ENCODE measurements around the gene GAGE2A. TPM values are rescaled to one million over a fixed set of nuclear protein-coding genes. Genes with fewer than 3 reads are reported as not detected.
A peak's percentile ranks its signal among the peaks of the same experiment; 100 is the strongest.
"Not testable (repeated sequence)": the region's sequence is repeated elsewhere in the genome, so short reads cannot be mapped to it uniquely, and the experiment has no call there.

Gene GAGE2A, protein sequence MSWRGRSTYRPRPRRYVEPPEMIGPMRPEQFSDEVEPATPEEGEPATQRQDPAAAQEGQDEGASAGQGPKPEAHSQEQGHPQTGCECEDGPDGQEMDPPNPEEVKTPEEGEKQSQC
- total RNA-seq (not detected), polyA plus RNA-seq (not detected)
- long read RNA-seq, donor 1, result 0 reads
- long read RNA-seq, donor 2, result 0 reads

DNA sequence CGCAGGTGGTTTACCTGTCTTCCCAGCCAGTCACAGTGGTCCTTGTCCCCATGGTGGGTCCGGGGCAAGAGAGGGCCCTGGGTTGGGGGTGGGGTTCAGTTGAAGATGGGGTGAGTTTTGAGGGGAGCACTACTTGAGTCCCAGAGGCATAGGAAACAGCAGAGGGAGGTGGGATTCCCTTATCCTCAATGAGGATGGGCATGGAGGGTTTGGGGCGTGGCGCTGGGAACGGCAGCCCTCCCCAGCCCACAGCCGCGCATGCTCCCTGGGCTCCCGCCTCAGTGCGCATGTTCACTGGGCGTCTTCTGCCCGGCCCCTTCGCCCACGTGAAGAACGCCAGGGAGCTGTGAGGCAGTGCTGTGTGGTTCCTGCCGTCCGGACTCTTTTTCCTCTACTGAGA is at the start of gene GAGE2A:
GAGE2A (plus strand) TSS at position 301 of the 400 bp plus-strand sequence. CDS start 1,155 bp downstream, outside the sequence.
- H3K9me3 ChIP-seq (ENCODE audit: control insufficient read depth, low read length); intact Hi-C loops (cut with DNase I); H3K36me3 ChIP-seq (ENCODE audit: control insufficient read depth in 1 of 2, insufficient read depth in 2 of 2, low read length in 1 of 2); ATAC-seq (ENCODE audit: low FRiP score); H3K27me3 ChIP-seq (ENCODE audit: control insufficient read depth in 1 of 2, insufficient read depth in 2 of 2, low read length in 1 of 2); H3K4me3 ChIP-seq (ENCODE audit: low read length in 2 of 2); H3K4me1 ChIP-seq (ENCODE audit: control insufficient read depth in 1 of 2, insufficient read depth in 2 of 2, low read length in 2 of 2); H3K27ac ChIP-seq (ENCODE audit: low read depth in 1 of 2, low read length in 2 of 2); DNase-seq: not testable (repeated sequence)
- WGBS, 2 donors, result no CpG with 5 or more reads among the region's 16 CpGs

DNA sequence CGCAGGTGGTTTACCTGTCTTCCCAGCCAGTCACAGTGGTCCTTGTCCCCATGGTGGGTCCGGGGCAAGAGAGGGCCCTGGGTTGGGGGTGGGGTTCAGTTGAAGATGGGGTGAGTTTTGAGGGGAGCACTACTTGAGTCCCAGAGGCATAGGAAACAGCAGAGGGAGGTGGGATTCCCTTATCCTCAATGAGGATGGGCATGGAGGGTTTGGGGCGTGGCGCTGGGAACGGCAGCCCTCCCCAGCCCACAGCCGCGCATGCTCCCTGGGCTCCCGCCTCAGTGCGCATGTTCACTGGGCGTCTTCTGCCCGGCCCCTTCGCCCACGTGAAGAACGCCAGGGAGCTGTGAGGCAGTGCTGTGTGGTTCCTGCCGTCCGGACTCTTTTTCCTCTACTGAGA is 47.9 kb upstream of the GAGE2A start, which contains the start of gene GAGE12D:
GAGE12D (plus strand) TSS at position 301 of the 400 bp plus-strand sequence. CDS start 1,155 bp downstream, outside the sequence.
- H3K9me3 ChIP-seq (ENCODE audit: control insufficient read depth, low read length); intact Hi-C loops (cut with DNase I); H3K4me1 ChIP-seq (ENCODE audit: control insufficient read depth in 1 of 2, insufficient read depth in 2 of 2, low read length in 2 of 2); H3K4me3 ChIP-seq (ENCODE audit: low read length in 2 of 2); H3K27ac ChIP-seq (ENCODE audit: low read depth in 1 of 2, low read length in 2 of 2); DNase-seq; ATAC-seq (ENCODE audit: low FRiP score); H3K27me3 ChIP-seq (ENCODE audit: control insufficient read depth in 1 of 2, insufficient read depth in 2 of 2, low read length in 1 of 2); H3K36me3 ChIP-seq (ENCODE audit: control insufficient read depth in 1 of 2, insufficient read depth in 2 of 2, low read length in 1 of 2): not testable (repeated sequence)
- WGBS, 2 donors, result no CpG with 5 or more reads among the region's 16 CpGs

DNA sequence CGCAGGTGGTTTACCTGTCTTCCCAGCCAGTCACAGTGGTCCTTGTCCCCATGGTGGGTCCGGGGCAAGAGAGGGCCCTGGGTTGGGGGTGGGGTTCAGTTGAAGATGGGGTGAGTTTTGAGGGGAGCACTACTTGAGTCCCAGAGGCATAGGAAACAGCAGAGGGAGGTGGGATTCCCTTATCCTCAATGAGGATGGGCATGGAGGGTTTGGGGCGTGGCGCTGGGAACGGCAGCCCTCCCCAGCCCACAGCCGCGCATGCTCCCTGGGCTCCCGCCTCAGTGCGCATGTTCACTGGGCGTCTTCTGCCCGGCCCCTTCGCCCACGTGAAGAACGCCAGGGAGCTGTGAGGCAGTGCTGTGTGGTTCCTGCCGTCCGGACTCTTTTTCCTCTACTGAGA is 38.3 kb upstream of the GAGE2A start, which contains the start of gene GAGE12E:
GAGE12E (plus strand) TSS at position 301 of the 400 bp plus-strand sequence. CDS start 1,155 bp downstream, outside the sequence.
- intact Hi-C loops (cut with DNase I); DNase-seq; ATAC-seq (ENCODE audit: low FRiP score); H3K36me3 ChIP-seq (ENCODE audit: control insufficient read depth in 1 of 2, insufficient read depth in 2 of 2, low read length in 1 of 2); H3K27ac ChIP-seq (ENCODE audit: low read depth in 1 of 2, low read length in 2 of 2); H3K4me3 ChIP-seq (ENCODE audit: low read length in 2 of 2); H3K4me1 ChIP-seq (ENCODE audit: control insufficient read depth in 1 of 2, insufficient read depth in 2 of 2, low read length in 2 of 2); H3K27me3 ChIP-seq (ENCODE audit: control insufficient read depth in 1 of 2, insufficient read depth in 2 of 2, low read length in 1 of 2); H3K9me3 ChIP-seq (ENCODE audit: control insufficient read depth, low read length): not testable (repeated sequence)
- no CpG with 5 or more reads among the region's 16 CpGs for WGBS, 2 donors

DNA sequence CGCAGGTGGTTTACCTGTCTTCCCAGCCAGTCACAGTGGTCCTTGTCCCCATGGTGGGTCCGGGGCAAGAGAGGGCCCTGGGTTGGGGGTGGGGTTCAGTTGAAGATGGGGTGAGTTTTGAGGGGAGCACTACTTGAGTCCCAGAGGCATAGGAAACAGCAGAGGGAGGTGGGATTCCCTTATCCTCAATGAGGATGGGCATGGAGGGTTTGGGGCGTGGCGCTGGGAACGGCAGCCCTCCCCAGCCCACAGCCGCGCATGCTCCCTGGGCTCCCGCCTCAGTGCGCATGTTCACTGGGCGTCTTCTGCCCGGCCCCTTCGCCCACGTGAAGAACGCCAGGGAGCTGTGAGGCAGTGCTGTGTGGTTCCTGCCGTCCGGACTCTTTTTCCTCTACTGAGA is 28.8 kb upstream of the GAGE2A start, which contains the start of gene GAGE12F:
GAGE12F (plus strand) TSS at position 301 of the 400 bp plus-strand sequence. CDS start 1,155 bp downstream, outside the sequence.
- DNase-seq; H3K9me3 ChIP-seq (ENCODE audit: control insufficient read depth, low read length); intact Hi-C loops (cut with DNase I); ATAC-seq (ENCODE audit: low FRiP score); H3K4me3 ChIP-seq (ENCODE audit: low read length in 2 of 2); H3K27me3 ChIP-seq (ENCODE audit: control insufficient read depth in 1 of 2, insufficient read depth in 2 of 2, low read length in 1 of 2); H3K4me1 ChIP-seq (ENCODE audit: control insufficient read depth in 1 of 2, insufficient read depth in 2 of 2, low read length in 2 of 2); H3K27ac ChIP-seq (ENCODE audit: low read depth in 1 of 2, low read length in 2 of 2); H3K36me3 ChIP-seq (ENCODE audit: control insufficient read depth in 1 of 2, insufficient read depth in 2 of 2, low read length in 1 of 2): not testable (repeated sequence)
- WGBS, 2 donors, result no CpG with 5 or more reads among the region's 16 CpGs

DNA sequence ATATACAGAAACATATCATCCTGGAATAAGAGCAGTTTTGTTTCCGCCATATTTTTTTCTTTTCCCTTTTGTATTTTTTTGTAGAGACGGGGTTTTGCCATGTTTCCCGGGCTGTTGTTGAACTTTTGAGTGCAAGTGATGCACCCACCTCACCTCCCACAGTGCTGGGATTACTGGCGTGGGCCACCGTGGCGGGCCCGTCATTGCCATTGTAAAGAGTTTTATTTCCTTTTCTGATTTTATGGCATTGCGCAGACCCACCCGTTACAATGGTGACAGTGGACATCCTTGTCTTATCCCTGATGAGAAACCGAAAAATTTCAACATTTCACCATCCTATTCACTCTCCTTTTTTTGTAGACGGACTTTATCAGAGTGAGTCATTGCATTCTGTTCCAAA is 20.6 kb upstream of the GAGE2A start:
- H3K4me3 ChIP-seq (ENCODE audit: low read length in 2 of 2); ATAC-seq (ENCODE audit: low FRiP score); intact Hi-C loops (cut with DNase I); H3K27ac ChIP-seq (ENCODE audit: low read depth in 1 of 2, low read length in 2 of 2); H3K9me3 ChIP-seq (ENCODE audit: control insufficient read depth, low read length); H3K4me1 ChIP-seq (ENCODE audit: control insufficient read depth in 1 of 2, insufficient read depth in 2 of 2, low read length in 2 of 2); H3K36me3 ChIP-seq (ENCODE audit: control insufficient read depth in 1 of 2, insufficient read depth in 2 of 2, low read length in 1 of 2); H3K27me3 ChIP-seq (ENCODE audit: control insufficient read depth in 1 of 2, insufficient read depth in 2 of 2, low read length in 1 of 2): not testable (repeated sequence)
- peak in 1 of 2 donors; percentile 36 for DNase-seq
- WGBS, 2 donors, result no CpG with 5 or more reads among the region's 11 CpGs

DNA sequence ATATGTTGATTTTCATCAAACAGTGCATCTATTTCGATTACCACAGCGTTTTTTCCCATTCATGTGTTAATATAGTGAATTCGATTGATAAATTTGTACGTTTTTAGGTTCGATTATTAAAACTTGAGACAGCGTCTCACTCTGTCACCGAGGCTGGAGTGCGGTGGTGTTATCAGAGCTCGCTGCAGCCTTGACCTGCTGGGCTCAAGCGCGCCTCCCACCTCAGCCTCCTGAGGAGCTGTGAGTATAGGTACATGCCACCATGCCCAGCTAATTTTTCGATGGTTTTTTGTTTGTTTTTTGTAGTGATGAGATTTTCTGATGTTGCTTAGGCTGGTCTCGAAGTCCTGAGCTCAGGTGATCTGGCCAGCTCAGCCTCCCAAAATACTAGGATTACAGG is 20.1 kb upstream of the GAGE2A start:
- H3K27me3 ChIP-seq (ENCODE audit: control insufficient read depth in 1 of 2, insufficient read depth in 2 of 2, low read length in 1 of 2); intact Hi-C loops (cut with DNase I); H3K9me3 ChIP-seq (ENCODE audit: control insufficient read depth, low read length); ATAC-seq (ENCODE audit: low FRiP score); H3K36me3 ChIP-seq (ENCODE audit: control insufficient read depth in 1 of 2, insufficient read depth in 2 of 2, low read length in 1 of 2); H3K4me3 ChIP-seq (ENCODE audit: low read length in 2 of 2); H3K27ac ChIP-seq (ENCODE audit: low read depth in 1 of 2, low read length in 2 of 2); H3K4me1 ChIP-seq (ENCODE audit: control insufficient read depth in 1 of 2, insufficient read depth in 2 of 2, low read length in 2 of 2): not testable (repeated sequence)
- peak in 1 of 2 donors; percentile 67 for DNase-seq
- no CpG with 5 or more reads among the region's 13 CpGs for WGBS, 2 donors

DNA sequence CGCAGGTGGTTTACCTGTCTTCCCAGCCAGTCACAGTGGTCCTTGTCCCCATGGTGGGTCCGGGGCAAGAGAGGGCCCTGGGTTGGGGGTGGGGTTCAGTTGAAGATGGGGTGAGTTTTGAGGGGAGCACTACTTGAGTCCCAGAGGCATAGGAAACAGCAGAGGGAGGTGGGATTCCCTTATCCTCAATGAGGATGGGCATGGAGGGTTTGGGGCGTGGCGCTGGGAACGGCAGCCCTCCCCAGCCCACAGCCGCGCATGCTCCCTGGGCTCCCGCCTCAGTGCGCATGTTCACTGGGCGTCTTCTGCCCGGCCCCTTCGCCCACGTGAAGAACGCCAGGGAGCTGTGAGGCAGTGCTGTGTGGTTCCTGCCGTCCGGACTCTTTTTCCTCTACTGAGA is 19.2 kb upstream of the GAGE2A start, which contains the start of gene GAGE12G:
GAGE12G (plus strand) TSS at position 301 of the 400 bp plus-strand sequence. CDS start 1,155 bp downstream, outside the sequence.
- H3K27me3 ChIP-seq (ENCODE audit: control insufficient read depth in 1 of 2, insufficient read depth in 2 of 2, low read length in 1 of 2); H3K9me3 ChIP-seq (ENCODE audit: control insufficient read depth, low read length); DNase-seq; H3K27ac ChIP-seq (ENCODE audit: low read depth in 1 of 2, low read length in 2 of 2); H3K4me3 ChIP-seq (ENCODE audit: low read length in 2 of 2); H3K4me1 ChIP-seq (ENCODE audit: control insufficient read depth in 1 of 2, insufficient read depth in 2 of 2, low read length in 2 of 2); H3K36me3 ChIP-seq (ENCODE audit: control insufficient read depth in 1 of 2, insufficient read depth in 2 of 2, low read length in 1 of 2); intact Hi-C loops (cut with DNase I); ATAC-seq (ENCODE audit: low FRiP score): not testable (repeated sequence)
- WGBS, 2 donors, result no CpG with 5 or more reads among the region's 16 CpGs

DNA sequence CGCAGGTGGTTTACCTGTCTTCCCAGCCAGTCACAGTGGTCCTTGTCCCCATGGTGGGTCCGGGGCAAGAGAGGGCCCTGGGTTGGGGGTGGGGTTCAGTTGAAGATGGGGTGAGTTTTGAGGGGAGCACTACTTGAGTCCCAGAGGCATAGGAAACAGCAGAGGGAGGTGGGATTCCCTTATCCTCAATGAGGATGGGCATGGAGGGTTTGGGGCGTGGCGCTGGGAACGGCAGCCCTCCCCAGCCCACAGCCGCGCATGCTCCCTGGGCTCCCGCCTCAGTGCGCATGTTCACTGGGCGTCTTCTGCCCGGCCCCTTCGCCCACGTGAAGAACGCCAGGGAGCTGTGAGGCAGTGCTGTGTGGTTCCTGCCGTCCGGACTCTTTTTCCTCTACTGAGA is 9.6 kb upstream of the GAGE2A start, which contains the start of gene GAGE12H:
GAGE12H (plus strand) TSS at position 301 of the 400 bp plus-strand sequence. CDS start 1,155 bp downstream, outside the sequence.
- DNase-seq; H3K27me3 ChIP-seq (ENCODE audit: control insufficient read depth in 1 of 2, insufficient read depth in 2 of 2, low read length in 1 of 2); H3K36me3 ChIP-seq (ENCODE audit: control insufficient read depth in 1 of 2, insufficient read depth in 2 of 2, low read length in 1 of 2); ATAC-seq (ENCODE audit: low FRiP score); H3K4me1 ChIP-seq (ENCODE audit: control insufficient read depth in 1 of 2, insufficient read depth in 2 of 2, low read length in 2 of 2); H3K9me3 ChIP-seq (ENCODE audit: control insufficient read depth, low read length); intact Hi-C loops (cut with DNase I); H3K27ac ChIP-seq (ENCODE audit: low read depth in 1 of 2, low read length in 2 of 2); H3K4me3 ChIP-seq (ENCODE audit: low read length in 2 of 2): not testable (repeated sequence)
- no CpG with 5 or more reads among the region's 16 CpGs for WGBS, 2 donors
